HG03064 (cell line): ENCODE measurements around the gene SLC15A4.
"Not testable (repeated sequence)": the region's sequence is repeated elsewhere in the genome, so short reads cannot be mapped to it uniquely, and the experiment has no call there.

Source experiments
- ATAC-seq: cut with Tn5 transposase; IDR thresholded peaks from one replicate; pipeline ENCODE4 v1.9.1; 2021; ENCODE audit warnings: low read depth; ENCODE audit not compliant: unreplicated experiment

SLC15A4 gene

GRCh38 chr12:128846671-128847070 is 22.9 kb upstream of the SLC15A4 start:
- not testable (repeated sequence) for ATAC-seq

DNA sequence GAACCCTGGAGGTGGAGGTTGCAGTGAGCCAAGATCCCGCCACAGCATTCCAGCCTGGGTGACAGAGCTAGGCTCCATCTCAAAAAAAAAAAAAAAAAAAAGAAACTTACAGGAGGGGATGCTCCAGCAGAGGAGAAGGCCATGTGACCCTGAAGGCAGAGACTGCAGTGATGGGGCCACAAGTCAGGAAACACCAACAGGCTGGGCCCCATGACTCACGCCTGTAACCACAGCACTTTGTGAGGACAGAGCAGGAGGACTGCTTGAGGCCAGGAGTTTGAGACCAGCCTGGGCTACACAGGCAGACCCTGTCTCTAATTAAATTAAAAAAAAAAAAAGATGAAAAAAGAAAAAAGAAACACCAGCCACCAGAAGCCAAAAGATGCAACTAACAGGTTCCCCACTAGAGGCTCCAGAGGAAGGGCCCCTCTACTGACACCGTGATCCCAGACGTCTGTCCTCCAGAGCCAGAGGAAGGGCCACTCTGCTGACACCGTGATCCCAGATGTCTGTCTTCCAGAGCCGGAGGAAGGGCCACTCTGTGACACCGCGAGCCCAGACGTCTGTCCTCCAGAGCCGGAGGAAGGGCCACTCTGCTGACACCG is 20.4 kb upstream of the SLC15A4 start:
- no peak for ATAC-seq

GRCh38 chr12:128843538-128843937 is 19.8 kb upstream of the SLC15A4 start:
- no peak for ATAC-seq

DNA sequence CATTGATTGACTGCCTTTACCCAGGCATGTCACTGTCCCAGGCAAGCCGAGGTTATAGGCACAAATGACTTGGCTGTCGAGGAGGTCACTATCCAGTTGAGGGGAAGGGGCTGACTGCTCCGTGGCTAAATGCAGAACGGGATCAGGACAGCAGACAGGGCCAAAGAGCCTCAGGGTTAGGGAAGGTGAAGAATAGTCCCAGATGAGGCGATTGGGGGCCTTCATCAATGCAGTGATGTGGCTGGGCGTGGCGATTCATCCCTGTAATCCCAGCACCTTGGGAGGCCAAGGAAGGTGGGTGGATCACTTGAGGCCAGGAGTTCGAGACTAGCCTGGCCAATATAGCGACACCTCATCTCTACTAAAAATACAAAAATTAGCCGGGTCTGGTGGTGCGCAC is 18.8 kb upstream of the SLC15A4 start:
- ATAC-seq: no peak

GRCh38 chr12:128840862-128841468 is 17.2 kb upstream of the SLC15A4 start:
- ATAC-seq: peak; percentile 51

DNA sequence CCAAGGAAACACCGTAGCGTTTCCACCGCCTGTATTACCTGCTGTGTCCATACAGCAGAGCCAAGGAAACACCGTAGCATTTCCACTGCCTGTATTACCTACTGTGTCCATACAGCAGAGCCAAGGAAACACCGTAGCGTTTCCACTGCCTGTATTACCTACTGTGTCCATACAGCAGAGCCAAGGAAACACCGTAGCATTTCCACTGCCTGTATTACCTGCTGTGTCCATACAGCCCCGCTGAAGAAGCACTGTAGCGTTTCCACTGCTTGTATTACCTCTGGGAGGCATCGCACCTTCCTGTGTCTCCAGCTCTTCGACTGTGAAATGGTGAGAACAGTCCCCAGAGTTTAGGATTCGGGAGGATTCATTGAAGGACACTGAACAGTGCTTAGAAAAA is 16.1 kb upstream of the SLC15A4 start:
- ATAC-seq: not testable (repeated sequence)

GRCh38 chr12:128833418-128833817 is 9.7 kb upstream of the SLC15A4 start:
- ATAC-seq: no peak

GRCh38 chr12:128830505-128830893 is 6.7 kb upstream of the SLC15A4 start:
- ATAC-seq: peak; percentile 53

DNA sequence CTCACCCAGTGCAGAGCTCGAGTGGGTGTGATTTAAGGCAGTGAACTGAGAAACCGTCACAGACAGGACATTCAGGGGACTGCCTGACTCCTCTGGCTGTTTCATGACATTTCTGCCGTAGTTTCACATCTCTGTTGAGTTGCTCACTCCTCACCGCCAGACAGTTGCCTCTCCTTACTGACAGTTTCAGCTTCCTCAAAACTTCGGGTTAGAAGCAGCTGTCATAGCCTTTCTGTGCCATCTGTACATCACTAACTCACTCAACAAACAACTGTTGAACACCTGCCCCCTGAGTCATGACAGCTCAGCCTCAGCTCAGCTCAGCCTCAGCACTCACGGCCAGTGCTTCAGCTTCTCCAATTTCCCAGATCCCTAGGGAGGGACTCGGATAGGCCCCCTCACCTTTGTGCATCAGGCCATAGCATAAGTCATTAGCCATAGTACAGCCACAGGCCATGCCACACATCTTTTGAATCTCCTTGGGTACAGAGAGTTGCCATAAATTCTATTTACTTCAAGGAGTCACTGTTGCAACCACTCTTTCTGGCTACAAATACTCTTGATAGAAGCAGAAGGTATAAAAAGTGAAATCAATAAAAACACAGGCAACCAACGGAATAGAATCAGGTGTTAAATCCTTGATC is 6.2 kb upstream of the SLC15A4 start:
- peak; percentile 86 for ATAC-seq

- no peak for ATAC-seq
Measured at GRCh38 chr12:128827724-128828123, 4.0 kb upstream of the SLC15A4 start.

GRCh38 chr12:128825835-128826234 is 2.1 kb upstream of the SLC15A4 start:
- ATAC-seq: no peak

- peak; percentile 13 for ATAC-seq
Measured at GRCh38 chr12:128823216-128823915, 392 bp downstream of the SLC15A4 start.

DNA sequence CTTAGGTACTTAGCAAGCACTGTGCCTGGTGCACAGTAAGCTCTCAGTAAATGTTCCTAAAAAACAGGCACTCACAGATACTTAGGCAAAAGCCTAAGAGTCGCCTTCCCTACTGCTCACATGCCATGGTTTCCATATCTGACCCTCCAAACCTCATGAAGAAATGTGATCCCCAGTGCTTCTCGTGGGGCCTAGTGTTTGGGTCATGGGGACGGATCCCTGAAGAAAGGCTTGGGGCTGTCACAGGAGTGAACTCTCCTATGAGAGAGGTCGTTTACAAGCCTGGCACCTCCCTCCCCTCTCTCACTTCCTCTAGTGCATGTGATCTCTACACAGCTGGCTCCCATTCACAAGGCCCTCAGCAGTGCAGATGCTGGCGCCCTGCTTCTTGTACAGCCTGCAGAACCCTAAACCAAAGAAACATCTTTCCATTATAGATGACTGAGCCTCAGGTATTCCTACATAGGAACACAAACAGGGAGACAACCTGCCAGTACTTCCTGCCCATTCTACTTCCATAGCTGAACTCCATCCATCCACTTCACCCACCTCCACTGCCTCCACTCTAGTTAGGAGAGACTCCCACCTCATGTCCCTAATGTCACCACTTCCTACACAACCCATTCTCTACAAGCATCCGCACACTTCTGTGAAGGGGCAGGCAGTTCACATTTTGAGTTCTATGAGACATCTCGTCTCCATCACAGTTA is 2.9 kb downstream of the SLC15A4 start:
- peak; percentile 44 for ATAC-seq

- ATAC-seq: no peak
Measured at GRCh38 chr12:128820253-128820652, 3.5 kb downstream of the SLC15A4 start.

DNA sequence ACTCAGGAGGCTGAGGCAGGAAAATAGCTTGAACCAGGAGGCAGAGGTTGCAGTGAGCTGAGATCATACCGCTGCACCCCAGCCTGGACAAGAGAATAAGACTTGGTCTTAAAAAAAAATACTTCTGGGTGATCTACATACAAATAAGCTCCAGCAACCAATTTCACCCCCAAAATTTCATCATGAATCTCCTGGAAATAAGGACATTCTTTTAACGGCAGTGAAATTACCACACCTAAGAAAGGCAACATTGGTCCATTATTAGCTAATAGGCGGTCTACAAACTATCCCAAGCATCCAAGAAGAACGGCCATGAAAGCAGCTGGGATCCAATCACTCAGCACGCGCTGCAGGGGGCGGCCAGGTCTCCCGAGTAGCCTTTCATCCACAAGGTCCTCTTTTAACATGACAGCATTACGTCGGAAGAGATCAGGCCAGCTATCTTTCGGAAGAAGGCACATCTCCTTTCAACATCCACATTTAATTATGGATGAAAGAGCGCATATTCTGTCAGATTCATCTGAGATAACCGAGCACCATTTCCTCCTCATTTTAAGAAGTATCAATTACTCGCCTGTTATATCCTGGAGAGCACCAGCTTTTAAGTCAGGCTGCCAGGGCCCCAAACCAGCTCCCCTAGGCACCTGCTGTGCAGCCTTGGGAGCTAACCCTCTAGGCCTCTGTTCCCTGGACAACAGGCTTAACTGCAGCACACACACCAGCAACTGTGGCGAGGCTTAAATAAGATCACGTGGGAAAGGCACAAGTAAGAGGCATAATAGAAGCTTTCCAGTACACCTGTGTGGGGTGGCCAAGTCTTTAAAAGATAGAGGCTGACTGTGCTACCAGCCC is 4.2 kb downstream of the SLC15A4 start:
- no peak for ATAC-seq

DNA sequence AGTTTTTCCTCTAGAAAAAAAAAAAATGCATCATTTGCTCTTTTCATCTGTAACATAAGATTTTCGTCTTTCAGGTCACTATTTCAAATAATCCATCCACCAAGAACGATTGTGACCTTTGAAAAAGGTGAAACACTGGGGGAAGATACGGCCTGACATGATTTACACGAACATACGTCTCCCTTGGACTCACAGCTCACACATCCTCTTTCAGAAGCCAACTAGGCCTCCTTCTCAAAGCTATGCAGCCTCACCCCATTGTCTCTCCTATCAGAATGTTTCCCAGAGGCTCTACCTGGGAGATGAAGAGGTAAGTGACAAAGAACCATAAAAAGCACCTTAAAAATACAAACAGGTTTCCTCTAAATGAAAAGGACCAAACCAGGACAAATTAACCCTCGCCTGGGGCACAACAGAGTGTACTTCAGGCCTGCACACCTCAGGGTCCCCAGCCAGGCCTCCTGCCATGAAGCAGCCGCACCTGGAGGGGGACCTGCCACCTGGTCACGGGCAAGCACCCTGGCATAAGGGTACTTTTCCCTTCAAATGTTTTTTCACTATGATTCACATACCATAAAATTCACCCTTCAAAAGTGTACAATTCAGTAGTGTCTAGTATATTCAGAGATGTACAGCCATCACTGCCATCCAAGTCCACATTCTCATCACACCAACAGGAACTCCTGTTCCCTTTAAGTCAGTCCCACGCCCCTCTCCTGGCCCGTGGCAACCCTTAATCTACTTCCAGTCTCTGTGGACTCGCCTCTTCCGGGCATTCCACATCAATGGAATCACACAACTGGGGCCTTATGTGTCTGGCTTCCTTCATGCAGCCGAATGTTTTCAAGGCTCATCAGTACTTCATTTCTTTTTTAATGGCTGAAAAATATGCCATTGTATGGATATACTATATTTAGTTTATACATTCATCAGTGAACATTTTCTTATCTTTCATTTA is 5.4 kb downstream of the SLC15A4 start:
- peak; percentile 39 for ATAC-seq

GRCh38 chr12:128817111-128818015 is 6.4 kb downstream of the SLC15A4 start:
- peak; percentile 37 for ATAC-seq

DNA sequence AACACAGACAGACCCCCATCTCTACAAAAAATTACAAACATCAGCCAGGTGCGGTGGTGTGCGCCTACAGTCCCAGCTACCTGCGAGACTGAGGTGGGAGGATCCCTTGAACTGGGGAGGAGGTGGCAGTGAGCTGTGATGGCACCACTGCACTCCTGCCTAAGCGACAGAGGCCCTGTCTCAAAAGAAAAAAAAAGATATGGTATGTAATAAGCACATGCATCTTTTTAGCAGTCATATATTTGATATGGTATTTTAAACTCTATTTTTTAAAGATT is 7.2 kb downstream of the SLC15A4 start:
- ATAC-seq: no peak
